ENCODE results near the gene OVOL1.

GRCh38 chr11:65808744-65809341, 22.0 kb downstream of the OVOL1 start:
- TF ChIP-seq CTCF (IDR thresholded peaks at IDR 0.05; ENCODE audit: low read depth, low read length) (no peak), EZH2phosphoT487 (IDR thresholded peaks at IDR 0.05; ENCODE audit: low read depth) (no peak)
